Left lobe of liver (tissue), 2 donors: ENCODE results near the gene ANKRD33B. TPM values are rescaled to one million over a fixed set of nuclear protein-coding genes. Genes with fewer than 3 reads are reported as not detected.
"Not testable (repeated sequence)": the region's sequence is repeated elsewhere in the genome, so short reads cannot be mapped to it uniquely, and the experiment has no call there.

Experiments used
- ATAC-seq: fragments of 200-7000 bp; cut with Tn5 transposase; one replicate; pipeline ENCODE4 v1.9.1; 2020; ENCODE audit warnings: mild to moderate bottlenecking, moderate library complexity
- DNase-seq: peaks from one replicate; pipeline ENCODE4 v3.0.0-alpha.2; 2020; ENCODE audit warnings: low spot score
- total RNA-seq: library from RNA; stranded (reverse); gene quantifications from one replicate; pipeline ENCODE4 v1.2.1, GENCODE V29; 2021
- donor health status: DM: no; HTN: no; CAD: no; lungs with moderate emphysema.
- donor health status: DM: no; HTN: yes; CAD: no.

The ANKRD33B gene
- total RNA-seq, 1 donor from 2014 or later = 0.45 TPM

DNA sequence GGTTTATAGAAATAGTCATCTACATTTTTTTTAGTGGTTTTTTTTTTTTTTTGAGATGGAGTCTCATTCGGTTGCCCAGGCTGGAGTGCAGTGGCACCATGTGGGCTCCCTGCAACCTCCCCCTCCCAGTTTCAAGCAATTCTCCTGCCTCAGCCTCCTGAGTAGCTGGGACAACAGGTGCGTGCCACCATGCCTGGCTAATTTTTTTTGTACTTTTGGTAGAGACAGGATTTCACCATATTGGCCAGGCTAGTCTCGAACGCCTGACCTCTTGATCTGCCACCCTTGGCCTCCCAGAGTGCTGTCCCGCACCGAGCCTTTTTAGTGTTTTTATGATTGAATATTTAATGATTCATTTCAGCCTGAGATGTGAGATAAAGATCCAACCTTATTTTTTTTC is 27.3 kb downstream of the ANKRD33B start:
- ATAC-seq (no peak), DNase-seq (no peak)

DNA sequence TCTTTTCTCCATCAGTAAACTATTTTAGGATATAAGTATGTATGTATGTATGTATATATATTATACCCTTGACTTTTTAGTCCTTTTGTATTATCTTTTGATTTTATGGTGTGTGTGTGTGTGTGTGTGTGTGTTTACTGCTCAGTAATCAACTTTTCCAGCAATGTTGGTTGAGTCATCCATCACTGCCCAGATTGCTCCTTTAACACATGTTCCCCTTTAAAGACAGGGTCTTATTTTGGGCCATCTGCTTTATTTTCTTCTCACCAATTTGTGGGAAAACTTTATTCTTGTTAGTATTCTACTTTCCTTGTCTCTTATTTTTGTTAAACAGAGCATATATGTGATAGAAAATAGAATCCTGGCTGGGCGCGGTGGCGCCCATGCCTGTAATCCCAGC is 28.1 kb downstream of the ANKRD33B start:
- DNase-seq (no peak), ATAC-seq (no peak)

DNA sequence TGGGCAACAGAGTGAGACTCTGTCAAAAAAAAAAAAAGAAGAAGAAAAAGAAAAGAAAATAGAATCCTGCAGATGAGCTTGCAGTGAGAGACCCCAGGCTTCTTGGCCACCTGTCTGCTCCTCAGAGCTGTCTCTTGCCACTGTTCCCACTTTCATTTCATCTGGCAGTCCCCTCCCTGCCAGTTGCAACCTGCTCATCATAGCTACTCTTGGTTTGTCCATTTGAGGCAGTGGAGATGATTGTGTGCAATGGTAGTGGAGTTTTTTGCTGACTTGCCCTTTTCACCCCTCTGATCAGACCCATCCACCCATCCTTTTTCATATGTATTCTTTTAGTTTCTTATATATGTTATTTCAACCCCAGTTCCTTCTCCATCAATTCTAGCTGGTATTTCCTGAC is 28.7 kb downstream of the ANKRD33B start:
- DNase-seq = no peak

DNA sequence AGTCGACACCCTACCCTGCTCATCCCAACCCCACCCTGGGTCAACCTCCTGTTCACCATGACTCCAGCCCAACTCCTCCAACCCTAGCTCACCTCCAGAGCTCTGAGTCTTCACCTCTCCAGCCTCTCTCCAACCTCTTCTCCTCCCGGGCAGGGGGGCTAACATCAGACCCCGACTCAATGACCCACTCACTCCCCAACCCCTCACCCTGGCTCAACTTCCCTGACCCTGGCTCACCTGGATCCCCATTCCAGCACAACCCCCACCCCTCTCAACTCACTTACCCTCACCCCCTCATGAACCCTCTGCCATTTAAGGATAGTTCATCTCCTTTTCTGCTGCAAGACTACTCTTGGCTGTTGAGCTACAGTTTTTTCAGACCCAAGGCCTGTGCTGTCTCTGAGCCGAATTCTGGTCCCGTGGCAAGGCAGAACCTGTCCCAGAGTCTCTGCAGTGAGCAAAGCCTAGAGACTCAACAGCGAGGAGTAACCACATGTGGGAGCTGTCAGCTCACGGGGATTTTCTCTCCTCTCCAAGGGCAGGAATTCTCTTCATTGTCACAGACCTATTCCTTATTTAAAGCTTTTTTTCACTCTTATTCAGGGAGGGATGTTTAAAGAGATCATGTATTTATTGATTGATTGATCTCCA is 29.8 kb downstream of the ANKRD33B start:
- peak; percentile 26 for ATAC-seq
- DNase-seq = no peak

More for the DNA sequence above, 28.7 kb downstream of the ANKRD33B start:
- no peak for ATAC-seq

DNA sequence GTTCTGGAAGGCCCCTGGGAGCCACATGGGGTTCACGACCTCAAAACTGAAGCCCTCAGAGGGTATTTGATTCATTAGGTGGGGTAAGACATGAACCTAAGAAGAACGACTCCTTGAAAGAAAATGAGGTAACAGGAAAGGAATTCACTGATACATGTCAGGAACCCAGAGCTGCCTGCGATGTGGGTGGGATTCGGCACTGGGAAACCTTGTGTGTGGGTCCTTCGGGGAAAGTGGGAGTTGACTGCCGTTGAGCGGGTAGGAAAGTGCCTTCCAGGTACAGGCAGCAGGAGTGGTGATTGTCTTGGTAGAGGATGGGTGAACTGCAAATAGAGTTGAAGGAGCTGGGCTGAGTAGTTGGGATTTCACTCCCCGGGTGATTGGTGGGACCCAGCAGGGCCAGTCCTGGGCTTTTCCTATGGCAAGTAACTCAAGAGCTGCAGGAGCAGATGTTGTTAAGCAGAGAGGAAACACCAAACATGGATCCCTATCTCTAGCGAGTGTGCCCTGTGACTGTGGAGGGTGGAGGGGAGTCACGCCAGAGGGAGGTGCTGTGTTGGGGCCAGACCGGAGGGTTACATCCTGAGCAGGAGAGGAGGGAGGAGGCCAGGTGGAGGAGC is 30.8 kb downstream of the ANKRD33B start:
- ATAC-seq = no peak
- DNase-seq = no peak

DNA sequence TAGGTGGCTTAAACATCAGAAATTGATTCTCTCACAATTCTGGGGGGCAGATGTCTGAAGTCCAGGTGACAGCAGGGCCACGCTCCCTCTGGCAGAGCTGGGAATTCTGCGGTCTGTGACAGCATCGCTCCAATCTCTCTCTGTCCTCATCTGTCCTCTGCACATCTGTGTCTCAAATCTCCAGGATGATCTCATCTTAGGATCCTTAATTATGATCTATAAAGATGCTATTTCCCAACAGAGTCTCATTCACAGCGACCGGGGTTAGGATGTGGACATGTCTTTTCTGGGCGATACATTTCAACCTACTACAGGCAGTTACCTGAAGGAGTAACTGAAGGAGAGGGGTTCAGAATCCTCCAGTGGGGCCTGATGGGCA is 31.4 kb downstream of the ANKRD33B start:
- DNase-seq = no peak
- no peak for ATAC-seq

DNA sequence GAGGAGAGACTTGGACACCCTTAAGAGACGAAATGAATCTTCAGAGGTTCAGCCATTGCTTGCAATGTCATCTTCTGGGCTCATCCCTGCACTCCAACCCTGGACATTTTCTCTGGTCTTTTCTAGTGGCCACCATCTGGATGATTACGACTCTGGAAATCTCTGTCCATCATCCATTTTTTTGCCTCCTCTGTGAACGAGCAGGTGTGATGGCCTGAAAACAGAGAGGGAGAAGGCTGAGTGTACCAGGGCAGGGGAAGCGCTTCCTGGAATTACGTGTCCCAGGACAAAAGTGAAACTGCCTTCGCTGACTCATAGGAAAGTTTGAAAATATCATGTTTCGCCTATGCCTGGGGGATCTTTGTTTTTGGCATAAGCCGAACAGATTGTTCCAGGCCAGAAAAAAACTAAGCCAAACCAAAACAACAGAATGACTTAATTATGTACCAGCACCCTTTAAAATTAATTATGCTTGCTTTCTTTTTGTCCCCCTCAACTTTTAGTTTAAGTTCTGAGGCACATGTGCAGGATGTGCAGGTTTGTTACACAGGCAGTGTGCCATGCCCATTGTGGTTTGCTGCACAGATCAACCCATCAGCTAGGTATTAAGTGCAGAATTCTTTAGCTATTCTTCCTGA is 31.9 kb downstream of the ANKRD33B start:
- DNase-seq (peak; percentile 43), ATAC-seq (peak; percentile 75)

DNA sequence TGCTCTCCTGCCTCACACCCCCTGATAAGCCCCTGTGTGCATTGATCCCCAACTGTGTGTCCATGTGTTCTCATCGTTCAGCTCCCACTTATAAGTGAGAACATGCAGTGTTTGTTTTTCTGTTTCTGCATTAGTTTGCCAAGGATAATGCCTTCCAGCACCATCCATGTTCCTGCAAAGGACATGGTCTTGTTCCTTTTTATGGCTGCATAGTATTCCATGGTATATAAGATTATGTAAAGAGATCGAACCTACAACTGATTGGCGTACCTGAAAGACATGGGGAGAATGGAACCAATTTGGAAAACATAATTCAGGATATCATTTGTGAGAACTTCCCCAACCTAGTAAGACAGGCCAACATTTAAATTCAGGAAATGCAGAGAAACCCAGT is 32.4 kb downstream of the ANKRD33B start:
- ATAC-seq = no peak
- DNase-seq = no peak

DNA sequence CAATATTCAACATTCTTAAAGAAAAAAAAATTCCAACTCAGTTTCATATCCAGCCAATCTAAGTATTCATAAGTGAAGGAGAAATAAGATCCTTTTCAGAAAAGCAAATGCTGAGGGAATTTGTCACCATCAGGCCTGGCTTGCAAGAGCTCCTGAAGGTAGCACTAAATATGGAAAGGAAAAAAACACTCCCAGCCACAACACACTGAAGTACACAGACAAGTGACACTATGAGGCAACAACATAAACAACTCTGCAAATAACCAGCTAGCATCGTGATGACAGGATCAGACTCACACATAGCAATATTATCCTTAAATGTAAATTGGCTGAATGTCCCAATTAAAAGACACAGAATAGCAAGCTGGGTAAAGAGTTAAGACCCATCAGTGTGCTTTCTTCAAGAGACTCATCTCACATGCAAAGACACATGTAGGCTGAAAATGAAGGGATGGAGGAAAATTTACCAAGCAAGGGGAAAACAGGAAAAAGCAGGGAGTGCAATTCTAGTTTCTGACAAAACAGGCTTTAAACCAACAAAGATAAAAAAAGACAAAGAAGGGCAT is 33.1 kb downstream of the ANKRD33B start:
- no peak for ATAC-seq
- DNase-seq = no peak

DNA sequence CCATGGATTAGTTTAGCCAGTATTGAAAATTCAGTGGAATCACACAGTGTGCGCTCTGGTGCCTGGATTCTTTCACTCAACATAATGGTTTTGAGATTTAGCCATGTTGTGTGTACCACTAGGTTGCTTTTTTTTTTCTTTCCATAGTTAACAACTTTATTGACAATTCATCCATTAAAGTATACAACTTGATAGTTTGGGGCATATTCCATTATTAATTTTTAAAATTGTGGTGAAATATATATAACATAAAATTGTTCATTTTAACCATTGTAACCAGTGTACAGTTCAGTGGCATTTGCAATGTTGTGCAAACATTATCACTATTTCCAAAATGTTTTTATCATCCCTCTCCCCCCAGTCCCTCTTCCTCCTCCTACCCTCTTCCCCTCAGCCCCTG is 35.2 kb downstream of the ANKRD33B start:
- DNase-seq (no peak), ATAC-seq (no peak)

DNA sequence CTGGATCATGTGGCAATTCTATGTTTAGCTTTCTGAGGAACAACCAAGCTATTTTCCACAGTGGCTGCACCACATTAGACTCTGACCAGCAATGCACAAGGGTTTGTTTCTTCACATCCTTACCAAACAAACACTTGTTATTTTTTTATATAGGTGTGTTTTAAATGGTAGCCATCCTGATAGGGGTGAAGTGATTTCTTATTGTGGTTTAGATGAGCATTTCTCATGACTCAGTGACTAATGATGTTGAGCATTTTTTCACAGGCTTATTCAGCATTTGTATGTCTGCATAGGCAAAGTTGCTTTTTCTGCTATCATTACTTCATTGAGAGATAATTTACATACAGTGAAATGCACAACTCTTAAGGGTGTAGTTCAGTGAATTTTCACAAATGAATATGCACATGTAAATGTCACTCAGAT is 36.0 kb downstream of the ANKRD33B start:
- DNase-seq (no peak), ATAC-seq (no peak)

DNA sequence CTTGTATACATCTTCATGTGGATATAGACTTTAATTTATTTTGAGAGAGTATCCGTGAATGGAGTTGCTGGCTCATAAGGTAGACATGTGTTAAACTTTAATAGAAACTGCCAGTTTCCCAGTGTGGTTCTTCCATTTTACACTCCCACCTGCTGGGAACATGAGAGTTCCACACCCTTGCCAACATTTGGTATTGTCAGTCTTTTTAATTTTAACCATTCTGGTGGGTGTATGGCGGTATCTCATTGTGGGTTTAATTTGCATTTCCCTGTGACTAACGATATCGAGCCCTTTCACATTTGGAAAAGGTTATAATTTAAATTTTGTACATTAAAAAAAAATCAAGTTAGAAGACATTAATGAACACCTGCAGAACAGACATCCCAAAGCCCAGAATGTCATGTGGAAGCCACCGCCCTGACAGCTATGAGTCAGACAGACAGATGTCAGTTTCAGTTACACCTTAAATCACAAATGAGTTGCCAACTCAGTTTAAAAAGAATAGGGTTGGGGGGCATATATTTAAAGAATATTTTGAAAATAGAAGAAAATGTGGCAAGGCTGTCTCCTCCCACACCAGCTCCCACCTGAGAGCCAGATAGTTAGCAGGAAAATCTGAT is 36.9 kb downstream of the ANKRD33B start:
- DNase-seq = no peak

DNA sequence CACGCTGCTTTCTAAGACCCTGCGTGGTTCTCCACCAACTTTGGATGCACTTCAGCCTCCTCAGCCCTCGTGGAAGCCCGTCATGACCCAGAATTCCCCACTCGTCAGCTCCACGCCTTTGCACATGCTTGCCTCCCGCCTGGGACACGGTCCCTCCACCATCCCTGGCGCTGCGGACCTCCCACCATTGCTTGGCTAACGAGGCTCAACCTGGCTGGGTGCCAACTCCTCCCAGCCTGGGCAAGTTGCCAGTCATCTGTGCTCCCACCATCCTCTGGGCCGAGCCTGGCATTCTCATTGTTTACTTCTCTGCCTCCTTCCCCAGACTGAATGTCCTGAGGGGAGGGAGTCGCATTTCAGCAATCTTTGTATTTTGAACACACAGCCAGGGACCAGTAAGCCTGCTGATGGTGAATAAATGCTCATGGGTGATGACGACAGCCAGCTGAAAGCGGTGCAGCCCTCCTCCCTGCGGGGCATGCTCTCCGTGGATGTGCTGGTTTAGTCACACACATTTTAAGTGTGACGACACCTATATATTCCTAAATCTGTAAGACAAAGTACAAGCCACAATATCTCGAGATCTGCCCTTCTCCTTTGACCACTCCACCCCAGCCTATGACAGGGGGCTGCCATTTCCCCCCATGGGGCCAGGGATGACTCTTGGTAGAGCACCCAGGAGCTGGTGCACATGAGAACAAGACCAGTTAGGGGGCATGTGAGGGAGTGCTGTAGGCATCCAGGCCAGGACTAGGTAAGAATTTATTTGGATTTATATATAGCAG is 37.6 kb downstream of the ANKRD33B start:
- ATAC-seq = peak; percentile 80
- DNase-seq = peak; percentile 95

More for the DNA sequence above, 36.9 kb downstream of the ANKRD33B start:
- ATAC-seq = no peak

DNA sequence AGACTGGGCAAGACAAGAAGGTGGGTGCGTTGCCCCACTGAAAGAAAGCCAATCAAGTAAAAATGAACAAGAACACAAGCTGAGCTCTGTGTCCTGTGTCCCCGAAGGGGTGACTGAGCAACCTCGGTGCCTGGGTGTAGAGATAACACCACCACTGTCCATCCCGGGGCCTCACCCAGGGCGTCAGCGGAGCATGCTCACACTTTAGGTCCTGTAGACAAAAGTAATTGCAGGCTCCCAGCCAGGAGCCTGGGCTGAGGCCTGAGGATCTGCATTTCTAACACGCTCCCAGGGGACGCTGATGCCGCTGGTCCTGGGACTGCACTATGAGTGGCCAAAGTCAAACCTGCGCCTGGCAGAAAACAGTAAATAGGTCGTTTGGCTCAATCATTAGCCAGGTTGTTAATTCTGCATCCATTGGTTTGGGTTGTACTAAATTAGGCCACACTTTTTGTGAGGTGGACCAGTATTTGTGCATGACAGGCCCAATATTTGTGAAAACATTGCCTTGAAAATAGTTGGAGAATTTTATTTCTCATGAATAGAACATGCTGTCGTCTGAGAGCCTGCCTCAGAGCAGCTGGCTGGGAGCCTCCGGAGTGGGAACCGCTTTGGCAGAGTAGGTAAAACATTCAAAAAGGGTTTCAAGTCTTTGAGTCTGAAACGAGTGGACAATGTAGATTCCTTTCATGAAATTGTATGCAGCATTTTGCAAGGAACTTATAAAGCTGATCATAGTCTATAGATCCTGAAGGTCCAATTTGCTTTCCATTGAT is 38.3 kb downstream of the ANKRD33B start:
- ATAC-seq (peak; percentile 82), DNase-seq (peak; percentile 88)

DNA sequence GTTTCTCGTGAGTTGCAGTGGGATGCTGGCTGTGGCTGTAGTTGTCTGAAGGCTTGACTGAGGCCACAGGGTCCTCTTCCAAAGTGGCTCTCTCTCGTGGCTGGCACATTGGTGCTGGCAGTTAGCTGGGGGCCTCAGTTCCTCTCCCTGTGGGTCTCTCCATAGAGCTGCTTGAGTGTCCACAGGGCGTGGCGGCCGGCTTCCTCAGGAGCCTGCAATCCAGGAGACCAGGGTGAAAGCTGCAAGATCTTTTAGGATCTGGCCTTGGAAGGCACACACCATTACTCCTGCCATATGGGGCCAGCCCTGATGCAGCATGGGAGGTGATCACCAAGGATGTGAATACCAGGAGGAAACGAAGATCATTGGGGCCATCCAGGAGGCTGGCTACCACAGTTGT is 41.1 kb downstream of the ANKRD33B start:
- DNase-seq = peak; percentile 45
- ATAC-seq = no peak

DNA sequence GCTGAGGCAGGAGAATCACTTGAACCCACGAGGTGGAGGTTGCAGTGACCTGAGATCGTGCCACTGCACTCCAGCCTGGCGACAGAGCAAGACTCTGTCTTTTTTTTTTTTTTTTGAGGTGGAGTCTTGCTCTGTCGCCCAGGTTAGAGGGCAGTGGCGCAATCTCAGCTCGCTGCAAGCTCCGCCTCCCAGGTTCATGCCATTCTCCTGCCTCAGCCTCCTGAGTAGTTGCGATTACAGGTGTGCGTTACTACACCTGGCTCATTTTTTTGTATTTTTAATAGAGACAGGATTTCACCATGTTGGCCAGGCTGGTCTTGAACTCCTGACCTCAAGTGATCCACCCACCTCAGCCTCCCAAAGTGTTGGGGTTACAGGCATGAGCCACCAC is 42.8 kb downstream of the ANKRD33B start:
- peak; percentile 68 for DNase-seq
- ATAC-seq = peak; percentile 6

DNA sequence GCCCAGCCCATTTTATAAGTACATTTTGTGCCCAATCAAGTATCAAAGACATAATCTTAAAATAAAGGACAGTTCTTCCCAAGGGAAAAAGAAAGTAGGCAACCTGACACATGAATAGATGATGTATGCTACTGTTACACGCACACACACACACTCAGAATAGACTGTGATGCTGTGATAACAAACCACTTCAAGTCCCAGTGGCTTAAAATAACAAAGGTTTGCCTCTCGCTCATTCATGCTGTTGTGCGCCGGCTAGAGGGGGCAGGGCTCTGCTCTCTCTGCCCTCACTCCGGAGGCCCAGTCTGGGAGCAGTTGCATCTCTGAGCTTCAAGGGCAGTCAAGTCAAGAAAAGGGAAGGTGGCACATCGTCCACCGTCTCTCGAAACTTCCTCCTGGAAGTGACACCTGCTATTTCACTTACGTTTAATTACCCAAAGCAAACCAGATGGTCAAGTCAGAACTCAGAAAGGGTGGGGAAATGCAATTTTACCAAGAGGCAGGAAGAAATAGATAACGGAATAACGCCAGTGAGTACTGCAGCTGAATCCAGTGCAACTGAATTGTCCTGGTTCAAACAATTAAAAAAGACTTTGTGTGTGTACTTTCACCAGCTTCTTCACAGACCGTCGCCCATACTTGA is 43.3 kb downstream of the ANKRD33B start:
- DNase-seq (peak; percentile 46), ATAC-seq (no peak)

DNA sequence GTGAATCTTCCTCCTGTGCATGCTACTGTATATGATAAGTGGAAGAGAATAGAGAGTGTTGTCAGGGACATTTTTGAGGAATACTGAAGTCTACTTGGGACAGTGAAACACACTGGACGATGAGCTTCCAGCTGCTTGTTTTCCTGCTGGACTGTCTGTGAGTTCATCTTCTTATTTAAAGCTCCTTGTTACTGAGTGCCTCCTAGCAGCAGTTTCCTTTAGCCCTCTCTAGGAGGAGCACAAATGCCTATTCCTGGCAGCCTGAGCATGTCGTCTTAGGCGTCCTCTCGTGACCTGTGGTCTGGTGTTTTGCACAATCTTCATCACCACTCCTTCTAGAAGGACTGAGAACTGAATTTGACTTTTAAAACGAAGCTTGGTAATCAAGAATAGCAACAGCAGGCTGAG is 43.8 kb downstream of the ANKRD33B start:
- ATAC-seq = no peak
- DNase-seq = peak; percentile 41

DNA sequence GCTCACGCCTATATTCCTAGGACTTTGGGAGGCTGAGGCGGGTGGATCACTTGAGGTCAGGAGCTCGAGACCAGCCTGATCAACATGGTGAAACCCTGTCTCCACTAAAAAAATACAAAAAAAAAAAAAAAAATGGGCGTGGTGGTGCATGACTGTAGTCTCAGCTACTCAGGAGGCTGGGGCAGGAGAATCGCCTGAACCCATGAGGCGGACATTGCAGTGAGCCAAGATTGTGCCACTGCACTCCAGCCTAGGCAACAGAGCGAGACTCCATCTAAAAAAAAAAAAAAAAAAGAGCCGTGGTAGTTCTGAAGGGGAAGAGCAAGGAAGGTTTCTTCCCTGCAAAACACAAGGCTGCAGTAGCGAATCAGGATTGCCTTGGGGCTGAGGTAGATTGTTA is 44.2 kb downstream of the ANKRD33B start:
- ATAC-seq = not testable (repeated sequence)

More for the DNA sequence above, 44.2 kb downstream of the ANKRD33B start:
- DNase-seq = not testable (repeated sequence)
